Skeletal muscle satellite cell (primary cell): ENCODE results near the gene KIR3DL3.
"Not testable (repeated sequence)": the region's sequence is repeated elsewhere in the genome, so short reads cannot be mapped to it uniquely, and the experiment has no call there.

ENCODE experiments used
- H3K27me3 ChIP-seq: 2 replicates; pipeline ENCODE4 v1.7.0; 2013; ENCODE audit warnings: low read length; ENCODE audit not compliant: control insufficient read depth, insufficient read depth
- H3K36me3 ChIP-seq: 2 replicates; pipeline ENCODE4 v1.7.0; 2013; ENCODE audit warnings: mild to moderate bottlenecking, control low read depth, low read length; ENCODE audit not compliant: insufficient read depth
- H3K4me1 ChIP-seq: 2 replicates; pipeline ENCODE4 v1.7.0; 2013; ENCODE audit warnings: low read length; ENCODE audit not compliant: control insufficient read depth, insufficient read depth
- H3K4me2 ChIP-seq: 2 replicates; pipeline ENCODE4 v1.7.0; 2013; ENCODE audit warnings: mild to moderate bottlenecking, low read length
- H3K4me3 ChIP-seq: 2 replicates; pipeline ENCODE4 v1.7.0; 2013; ENCODE audit warnings: low read length
- H3K9ac ChIP-seq: 2 replicates; pipeline ENCODE4 v1.7.0; 2013; ENCODE audit warnings: mild to moderate bottlenecking, low read depth, low read length, moderate library complexity
- H3K9me3 ChIP-seq: replicated peaks from 2 replicates; pipeline ENCODE4 v1.7.0; 2013; ENCODE audit warnings: mild to moderate bottlenecking, control low read depth, low read length

Gene KIR3DL3

GRCh38 chr19:54704928-54705327 is 19.3 kb upstream of the KIR3DL3 start:
- Histone ChIP-seq H3K9me3 (peaks cover 16% of the 10 kb centered on the region), H3K27me3 (no peaks in the 10 kb centered on the region), H3K36me3 (no peaks in the 10 kb centered on the region)

GRCh38 chr19:54707962-54708361 is 16.3 kb upstream of the KIR3DL3 start:
- Histone ChIP-seq H3K27me3 (no peaks in the 10 kb centered on the region), H3K4me3 (no peak overlapping the region), H3K36me3 (no peaks in the 10 kb centered on the region), H3K4me1 (no peaks in the 10 kb centered on the region), H3K4me2 (no peak overlapping the region), H3K9ac (no peak overlapping the region), H3K9me3 (peaks cover 16% of the 10 kb centered on the region)

More at GRCh38 chr19:54704928-54705327, 19.3 kb upstream of the KIR3DL3 start:
- no peaks in the 10 kb centered on the region for H3K4me1 ChIP-seq
- H3K9ac ChIP-seq: no peak overlapping the region
- no peak overlapping the region for H3K4me2 ChIP-seq
- no peak overlapping the region for H3K4me3 ChIP-seq

- H3K4me3 ChIP-seq: no peak overlapping the region
- H3K9me3 ChIP-seq: peaks cover 14% of the 10 kb centered on the region
- H3K36me3 ChIP-seq: no peaks in the 10 kb centered on the region
- H3K4me1 ChIP-seq: no peaks in the 10 kb centered on the region
- H3K9ac ChIP-seq: no peak overlapping the region
- no peak overlapping the region for H3K4me2 ChIP-seq
- H3K27me3 ChIP-seq: no peaks in the 10 kb centered on the region
Observed at GRCh38 chr19:54708781-54709180, 15.5 kb upstream of the KIR3DL3 start.

- H3K4me2 ChIP-seq: no peak overlapping the region
- H3K4me3 ChIP-seq: no peak overlapping the region
- no peaks in the 10 kb centered on the region for H3K27me3 ChIP-seq
- no peak overlapping the region for H3K9ac ChIP-seq
- peaks cover 13% of the 10 kb centered on the region for H3K9me3 ChIP-seq
- no peaks in the 10 kb centered on the region for H3K4me1 ChIP-seq
- H3K36me3 ChIP-seq: no peaks in the 10 kb centered on the region
Observed at GRCh38 chr19:54709212-54709948, 14.9 kb upstream of the KIR3DL3 start.

GRCh38 chr19:54709956-54710355 is 14.3 kb upstream of the KIR3DL3 start:
- H3K4me3 ChIP-seq, H3K36me3 ChIP-seq, H3K4me2 ChIP-seq, H3K4me1 ChIP-seq, H3K9me3 ChIP-seq, H3K9ac ChIP-seq, H3K27me3 ChIP-seq: not testable (repeated sequence)

- no peaks in the 10 kb centered on the region for H3K4me1 ChIP-seq
- H3K9me3 ChIP-seq: no peaks in the 10 kb centered on the region
- no peak overlapping the region for H3K4me2 ChIP-seq
- H3K27me3 ChIP-seq: no peaks in the 10 kb centered on the region
- no peaks in the 10 kb centered on the region for H3K36me3 ChIP-seq
- H3K9ac ChIP-seq: no peak overlapping the region
- no peak overlapping the region for H3K4me3 ChIP-seq
Observed at GRCh38 chr19:54724644-54725043, 402 bp downstream of the KIR3DL3 start.

- no peaks in the 10 kb centered on the region for H3K27me3 ChIP-seq
- no peaks in the 10 kb centered on the region for H3K36me3 ChIP-seq
- no peak overlapping the region for H3K4me2 ChIP-seq
- no peaks in the 10 kb centered on the region for H3K9me3 ChIP-seq
- H3K4me3 ChIP-seq: no peak overlapping the region
- H3K4me1 ChIP-seq: no peaks in the 10 kb centered on the region
- no peak overlapping the region for H3K9ac ChIP-seq
Observed at GRCh38 chr19:54725321-54725720, 1.1 kb downstream of the KIR3DL3 start.

- no peak overlapping the region for H3K9ac ChIP-seq
- no peaks in the 10 kb centered on the region for H3K4me1 ChIP-seq
- no peaks in the 10 kb centered on the region for H3K36me3 ChIP-seq
- H3K9me3 ChIP-seq: peaks cover 1% of the 10 kb centered on the region
- H3K4me3 ChIP-seq: no peak overlapping the region
- no peak overlapping the region for H3K4me2 ChIP-seq
- H3K27me3 ChIP-seq: no peaks in the 10 kb centered on the region
Observed at GRCh38 chr19:54727562-54727961, 3.3 kb downstream of the KIR3DL3 start.

- H3K9ac ChIP-seq: no peak overlapping the region
- no peaks in the 10 kb centered on the region for H3K27me3 ChIP-seq
- H3K4me3 ChIP-seq: no peak overlapping the region
- no peaks in the 10 kb centered on the region for H3K4me1 ChIP-seq
- H3K4me2 ChIP-seq: no peak overlapping the region
- H3K9me3 ChIP-seq: peaks cover 4% of the 10 kb centered on the region
- no peaks in the 10 kb centered on the region for H3K36me3 ChIP-seq
Observed at GRCh38 chr19:54728167-54728566, 3.9 kb downstream of the KIR3DL3 start.

GRCh38 chr19:54729416-54730188 is 5.4 kb downstream of the KIR3DL3 start:
- H3K36me3 ChIP-seq: no peaks in the 10 kb centered on the region
- H3K4me3 ChIP-seq: no peak overlapping the region
- no peak overlapping the region for H3K4me2 ChIP-seq
- no peaks in the 10 kb centered on the region for H3K4me1 ChIP-seq
- H3K9me3 ChIP-seq: peaks cover 4% of the 10 kb centered on the region
- H3K27me3 ChIP-seq: no peaks in the 10 kb centered on the region
- no peak overlapping the region for H3K9ac ChIP-seq

GRCh38 chr19:54731191-54731590 is 6.9 kb downstream of the KIR3DL3 start:
- Histone ChIP-seq H3K4me3 (no peak overlapping the region), H3K9ac (no peak overlapping the region), H3K27me3 (no peaks in the 10 kb centered on the region), H3K36me3 (no peaks in the 10 kb centered on the region), H3K4me2 (no peak overlapping the region), H3K9me3 (peaks cover 4% of the 10 kb centered on the region), H3K4me1 (no peaks in the 10 kb centered on the region)

- not testable (repeated sequence) for H3K36me3 ChIP-seq, H3K9ac ChIP-seq, H3K9me3 ChIP-seq, H3K4me3 ChIP-seq, H3K4me1 ChIP-seq, H3K4me2 ChIP-seq, H3K27me3 ChIP-seq
Observed at GRCh38 chr19:54738306-54738705, 14.1 kb downstream of the KIR3DL3 start, which contains the start of gene KIR2DL3. Gene KIR2DL3, plus strand, starts transcription at chr19:54738513. Its CDS starts 33 bp downstream, at chr19:54738546.
